Dermis blood vessel endothelial cell (primary cell): ENCODE results near the gene MUC20. TPM values are rescaled to one million over a fixed set of nuclear protein-coding genes. Genes with fewer than 3 reads are reported as not detected.

Experiments used
- DNase-seq: peaks from one replicate; pipeline ENCODE4 v3.0.0; 2010
- total RNA-seq: library from RNA; depleted of rRNA; stranded (reverse); fragments of >200 nt; gene quantifications from 2 replicates; pipeline ENCODE4 v1.2.3, GENCODE V29; 2014

Gene MUC20
- total RNA-seq, 1 donor from 2014 or later: 0.51 TPM

- no peak for DNase-seq
Observed at GRCh38 chr3:195755791-195756676, 35.3 kb downstream of the MUC20 start.

DNA sequence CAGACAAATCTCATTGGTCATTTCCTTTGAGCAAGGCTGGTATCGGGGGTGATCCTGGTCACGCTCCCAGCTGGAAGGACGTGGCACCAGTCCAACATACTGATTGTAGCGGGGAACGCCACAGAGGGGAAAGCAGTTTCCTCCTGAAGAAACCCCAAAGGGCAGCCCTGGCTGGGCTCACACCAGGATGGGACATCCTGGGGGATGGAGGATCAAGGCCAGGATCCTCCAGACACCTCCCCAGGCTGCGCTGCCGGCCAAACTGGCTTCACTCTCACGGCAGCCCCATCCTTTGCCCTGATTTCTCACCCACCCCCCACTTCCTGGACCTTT lies 36.6 kb downstream of the MUC20 start:
- DNase-seq: peak; percentile 67

DNA sequence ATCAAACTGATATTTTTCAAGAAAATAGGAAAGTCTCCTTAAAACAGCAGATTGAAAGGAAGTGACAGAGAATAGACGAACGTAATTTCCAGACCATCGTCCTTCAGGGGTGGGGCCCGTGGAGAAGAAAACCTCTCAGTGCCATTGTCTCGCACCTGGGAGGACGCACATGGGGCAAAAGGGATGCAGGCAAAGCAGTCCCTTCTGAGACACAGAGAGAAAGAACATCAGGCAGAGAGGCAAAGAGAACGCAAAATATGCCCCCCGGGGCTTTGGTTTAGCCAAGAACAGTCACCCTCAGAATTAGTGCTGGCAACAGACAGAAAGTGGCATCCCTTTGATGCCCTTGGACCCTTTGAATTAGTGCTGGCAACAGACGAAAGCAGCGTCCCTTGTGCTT lies 37.0 kb downstream of the MUC20 start:
- DNase-seq: no peak

DNA sequence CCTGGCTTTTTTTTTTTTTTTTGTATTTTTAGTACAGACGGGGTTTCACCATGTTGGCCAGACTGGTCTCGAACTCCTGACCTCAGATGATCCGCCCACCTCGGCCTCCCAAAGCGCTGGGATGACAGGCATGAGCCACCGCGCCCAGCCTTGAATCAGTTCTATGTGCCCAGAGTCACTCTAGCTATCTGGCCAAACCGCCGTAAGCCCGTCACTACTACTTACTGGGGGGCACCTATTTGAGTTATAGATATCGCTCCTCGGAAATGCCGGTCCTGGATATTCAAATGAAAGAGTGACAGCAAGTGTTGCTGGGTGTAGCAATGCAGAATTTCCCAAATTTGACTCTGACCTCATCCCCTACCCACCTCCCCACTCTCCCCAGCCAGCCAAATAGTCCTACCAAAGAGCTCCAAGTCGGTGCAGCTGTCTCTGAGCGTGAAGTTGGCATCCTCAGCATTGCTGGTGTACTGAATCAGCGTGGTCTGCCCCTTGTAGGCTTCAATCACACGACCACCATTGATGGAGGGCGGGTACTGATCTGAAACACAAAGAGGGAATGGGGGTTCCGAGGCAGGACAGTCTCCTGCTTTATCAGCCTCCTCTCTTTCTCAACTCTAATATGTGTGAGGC lies 38.1 kb downstream of the MUC20 start:
- no peak for DNase-seq

- DNase-seq: no peak
Observed at GRCh38 chr3:195760345-195761122, 39.8 kb downstream of the MUC20 start.

GRCh38 chr3:195761123-195761566 lies 40.4 kb downstream of the MUC20 start:
- no peak for DNase-seq

- no peak for DNase-seq
Observed at GRCh38 chr3:195761567-195762248, 40.9 kb downstream of the MUC20 start.

DNA sequence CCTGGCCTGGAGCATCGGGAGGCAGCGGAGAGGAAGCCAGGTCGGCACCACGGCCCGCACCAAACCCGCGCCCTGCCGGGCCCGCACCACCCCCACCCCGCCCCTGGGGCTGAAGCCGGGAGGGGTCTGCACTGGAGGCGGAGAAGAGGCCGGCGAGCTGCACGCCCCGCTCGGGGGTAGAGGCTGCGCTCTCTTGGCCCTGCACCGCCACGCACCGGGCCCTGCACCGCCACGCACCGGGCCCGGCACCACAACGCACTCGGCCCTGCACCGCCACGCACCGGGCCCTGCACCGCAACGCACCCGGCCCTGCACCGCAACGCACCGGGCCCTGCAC lies 41.4 kb downstream of the MUC20 start:
- no peak for DNase-seq

GRCh38 chr3:195762611-195763010 lies 41.8 kb downstream of the MUC20 start:
- DNase-seq: no peak

- DNase-seq: no peak
Observed at GRCh38 chr3:195763076-195763830, 42.5 kb downstream of the MUC20 start.

DNA sequence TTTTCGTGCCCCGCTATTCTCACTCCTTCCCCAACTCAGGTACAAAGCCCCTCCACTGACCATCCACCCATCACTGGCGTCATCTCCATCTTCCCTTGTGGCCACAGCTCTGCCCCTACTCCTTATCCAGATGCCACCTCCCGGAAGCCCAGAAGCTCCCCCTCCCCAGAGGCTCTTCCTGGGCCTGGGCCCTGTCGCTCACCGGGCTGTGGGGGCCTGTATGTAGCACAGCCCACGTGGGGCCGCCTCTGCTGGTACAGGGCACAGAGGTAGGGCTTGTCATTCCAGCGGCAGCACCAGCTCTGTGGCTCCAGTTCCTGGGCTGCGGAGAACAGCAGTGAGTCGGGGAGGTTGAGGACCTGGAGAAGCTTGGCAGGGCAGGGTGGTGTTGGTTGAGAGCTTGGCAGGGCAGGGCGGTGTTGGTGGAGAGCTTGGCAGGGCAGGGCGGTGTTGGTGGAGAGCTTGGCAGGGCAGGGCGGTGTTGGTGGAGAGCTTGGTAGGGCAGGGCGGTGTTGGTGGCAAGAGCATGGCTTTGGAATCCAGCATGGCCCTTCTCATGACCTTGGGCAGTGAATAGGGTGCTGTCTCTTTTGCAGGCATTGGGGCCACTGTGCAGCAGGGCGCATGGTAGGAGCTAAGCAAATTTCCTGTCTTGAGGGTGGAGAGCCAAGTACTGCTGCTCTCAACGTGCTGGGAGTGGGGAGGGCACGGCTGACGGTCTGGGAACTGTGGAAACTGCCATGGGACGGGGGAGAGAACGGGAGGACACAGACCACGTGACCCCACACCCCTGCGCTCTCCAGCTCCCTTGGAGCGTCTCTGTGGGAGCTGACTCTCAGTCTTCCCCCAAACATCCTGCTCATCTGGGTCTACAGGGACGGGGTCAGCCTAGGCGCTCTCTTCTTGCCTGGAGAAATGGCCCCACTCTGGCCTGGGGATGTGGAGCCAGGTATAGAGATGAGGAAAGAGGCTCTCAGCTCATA lies 43.4 kb downstream of the MUC20 start:
- no peak for DNase-seq

GRCh38 chr3:195764961-195765706 lies 44.4 kb downstream of the MUC20 start:
- DNase-seq: no peak

GRCh38 chr3:195766671-195767070 lies 45.9 kb downstream of the MUC20 start:
- DNase-seq: no peak

GRCh38 chr3:195767792-195768191 lies 47.0 kb downstream of the MUC20 start:
- DNase-seq: no peak

DNA sequence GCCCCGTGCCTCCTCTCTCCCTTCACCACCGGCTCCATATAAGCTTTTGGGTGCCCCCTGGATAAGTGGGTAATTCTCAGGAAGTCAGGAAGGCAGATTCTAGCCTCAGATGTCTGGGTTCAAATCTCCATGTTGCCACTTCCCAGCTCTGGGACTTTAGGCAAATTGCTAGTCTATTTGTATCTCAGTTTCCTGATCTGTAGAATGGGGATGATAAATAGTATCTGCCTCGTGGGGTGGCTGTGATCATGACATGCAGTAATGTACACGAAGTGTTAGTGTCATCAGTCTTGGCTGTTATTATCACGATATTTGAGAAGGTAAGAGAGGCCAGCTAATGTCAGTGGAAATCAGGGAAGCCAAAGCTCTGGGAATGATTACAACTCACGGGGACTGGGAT lies 47.6 kb downstream of the MUC20 start:
- no peak for DNase-seq

DNA sequence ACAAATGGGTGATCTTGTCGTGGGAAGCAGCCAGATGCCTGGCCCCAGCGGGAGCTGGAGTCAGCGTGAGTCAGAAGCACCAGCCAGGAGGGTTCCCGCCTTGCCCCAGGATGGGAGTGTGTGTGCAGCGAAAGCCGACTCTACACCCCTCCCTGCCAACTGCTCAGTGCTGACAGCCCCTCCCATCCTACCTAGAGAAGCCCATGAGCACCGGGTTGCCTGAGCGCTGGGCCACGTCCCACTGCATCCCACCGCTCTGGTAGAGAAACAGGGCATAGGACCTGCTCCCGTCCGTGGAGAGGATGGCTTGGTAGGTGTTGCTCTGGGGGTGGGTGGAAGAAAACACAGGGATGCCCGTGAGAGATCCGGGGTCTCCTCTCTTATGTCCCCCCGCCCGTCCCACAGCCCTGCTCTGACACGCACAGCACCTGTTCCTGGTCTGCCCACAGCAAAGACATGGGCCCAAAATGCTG lies 48.1 kb downstream of the MUC20 start:
- DNase-seq: no peak

- DNase-seq: no peak
Observed at GRCh38 chr3:195769551-195769950, 48.8 kb downstream of the MUC20 start.

GRCh38 chr3:195770081-195770840 lies 49.5 kb downstream of the MUC20 start:
- DNase-seq: peak; percentile 86
